ENCODE data around the gene CASZ1.

DNA sequence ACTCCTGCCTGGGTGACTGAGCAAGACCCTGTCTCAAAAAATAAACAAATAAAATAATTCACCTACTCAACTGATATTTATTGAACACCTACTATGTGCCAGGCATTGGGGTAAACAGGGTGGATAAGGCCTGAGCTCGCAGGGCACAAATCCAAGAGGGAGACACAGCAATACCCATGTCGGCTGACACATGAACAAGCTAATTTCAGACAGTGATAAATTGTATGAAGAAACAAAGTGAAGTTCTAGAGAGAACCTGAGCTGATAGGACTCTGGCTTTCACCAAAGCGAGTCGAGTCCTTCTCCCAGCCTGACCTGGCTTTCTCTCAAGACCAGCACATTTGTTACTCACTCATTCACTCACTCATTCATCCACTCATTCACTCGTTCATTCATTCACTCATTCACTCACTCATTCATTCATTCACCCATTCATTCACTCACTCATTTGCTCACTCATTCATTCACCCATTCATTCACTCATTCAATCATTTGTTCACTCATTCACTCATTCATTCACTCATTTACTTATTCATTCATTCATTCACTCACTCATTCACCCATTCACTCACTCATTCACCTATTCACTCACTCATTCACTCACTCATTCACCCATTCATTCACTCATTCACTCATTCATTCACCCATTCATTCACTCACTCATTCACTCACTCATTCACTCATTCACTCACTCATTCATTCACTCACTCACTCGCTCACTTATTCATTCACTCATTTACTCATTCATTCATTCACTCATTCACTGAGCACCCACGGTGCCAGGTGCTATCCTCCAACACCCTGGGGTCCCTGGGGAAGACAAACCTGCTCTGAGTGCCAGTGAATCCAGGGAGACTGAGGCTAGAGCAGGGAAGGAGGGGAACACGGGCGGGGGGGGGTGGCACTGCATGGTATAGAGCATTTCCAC is 37.4 kb upstream of the CASZ1 start:
- TF ChIP-seq, protein P1, sequence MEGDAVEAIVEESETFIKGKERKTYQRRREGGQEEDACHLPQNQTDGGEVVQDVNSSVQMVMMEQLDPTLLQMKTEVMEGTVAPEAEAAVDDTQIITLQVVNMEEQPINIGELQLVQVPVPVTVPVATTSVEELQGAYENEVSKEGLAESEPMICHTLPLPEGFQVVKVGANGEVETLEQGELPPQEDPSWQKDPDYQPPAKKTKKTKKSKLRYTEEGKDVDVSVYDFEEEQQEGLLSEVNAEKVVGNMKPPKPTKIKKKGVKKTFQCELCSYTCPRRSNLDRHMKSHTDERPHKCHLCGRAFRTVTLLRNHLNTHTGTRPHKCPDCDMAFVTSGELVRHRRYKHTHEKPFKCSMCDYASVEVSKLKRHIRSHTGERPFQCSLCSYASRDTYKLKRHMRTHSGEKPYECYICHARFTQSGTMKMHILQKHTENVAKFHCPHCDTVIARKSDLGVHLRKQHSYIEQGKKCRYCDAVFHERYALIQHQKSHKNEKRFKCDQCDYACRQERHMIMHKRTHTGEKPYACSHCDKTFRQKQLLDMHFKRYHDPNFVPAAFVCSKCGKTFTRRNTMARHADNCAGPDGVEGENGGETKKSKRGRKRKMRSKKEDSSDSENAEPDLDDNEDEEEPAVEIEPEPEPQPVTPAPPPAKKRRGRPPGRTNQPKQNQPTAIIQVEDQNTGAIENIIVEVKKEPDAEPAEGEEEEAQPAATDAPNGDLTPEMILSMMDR (IDR thresholded peaks at IDR 0.05) = no peak
- TF ChIP-seq EP300 (IDR thresholded peaks at IDR 0.05) (no peak), POLR2AphosphoS5 (IDR thresholded peaks at IDR 0.05) (no peak)

All from stomach (tissue), 4 donors.